ENCODE results near the gene ZNF546.

Gene ZNF546

DNA sequence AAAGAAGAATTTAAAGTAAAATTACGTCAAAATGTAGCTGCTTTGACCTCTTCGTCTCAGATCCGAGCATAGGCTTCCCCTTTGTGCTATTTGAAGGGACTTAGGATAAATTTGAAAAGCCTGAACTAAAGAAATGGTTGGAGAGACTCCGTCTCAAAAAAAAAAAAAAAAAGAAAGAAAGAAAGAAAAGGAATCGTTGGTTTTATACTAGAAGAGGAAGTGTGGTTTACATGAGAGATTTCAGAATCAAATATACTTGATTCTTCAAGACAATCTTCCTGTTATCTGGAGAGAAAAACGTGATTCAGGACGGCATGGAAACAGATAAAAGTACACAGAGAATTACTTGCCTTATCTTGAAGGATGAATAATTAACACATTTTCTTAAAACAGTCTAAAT is 59.6 kb downstream of the ZNF546 start:
- DNase-seq: no peak

DNA sequence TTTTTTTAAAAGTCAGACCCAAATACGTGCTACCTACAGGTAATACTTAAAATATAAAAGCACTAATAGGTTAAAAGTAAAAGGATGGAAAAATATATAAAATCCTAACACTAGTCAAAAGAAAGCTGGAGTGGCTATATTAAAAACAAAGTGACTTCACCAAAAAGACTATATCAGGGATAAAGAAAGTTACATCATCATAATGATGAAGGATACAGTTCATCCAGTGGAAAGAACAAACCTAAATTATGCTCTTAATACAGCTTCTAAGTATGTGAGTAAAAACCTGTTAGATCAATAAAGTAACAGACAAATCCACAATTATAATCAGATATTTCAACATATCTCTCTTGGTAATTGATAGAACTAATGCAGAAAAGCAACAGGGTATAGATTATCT is 60.3 kb downstream of the ZNF546 start:
- DNase-seq: no peak

DNA sequence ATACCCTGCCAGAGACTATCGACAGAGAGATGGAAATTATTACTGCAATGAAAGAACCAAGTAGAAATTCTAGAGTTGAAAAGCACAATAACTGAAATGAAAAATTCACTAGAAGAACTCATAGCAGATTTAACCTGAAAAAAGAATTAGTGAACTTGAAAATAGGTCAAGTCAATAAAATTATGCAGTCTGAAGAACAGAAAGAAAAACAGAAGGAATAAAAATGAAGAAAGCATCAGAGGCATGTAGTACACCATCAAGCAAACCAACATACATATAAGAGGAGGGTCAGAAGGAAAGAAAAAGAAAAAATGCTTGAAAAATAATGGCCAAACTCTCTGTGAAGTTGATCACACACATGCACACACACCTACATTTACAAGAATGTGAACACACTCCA is 62.8 kb downstream of the ZNF546 start:
- DNase-seq: no peak

DNA sequence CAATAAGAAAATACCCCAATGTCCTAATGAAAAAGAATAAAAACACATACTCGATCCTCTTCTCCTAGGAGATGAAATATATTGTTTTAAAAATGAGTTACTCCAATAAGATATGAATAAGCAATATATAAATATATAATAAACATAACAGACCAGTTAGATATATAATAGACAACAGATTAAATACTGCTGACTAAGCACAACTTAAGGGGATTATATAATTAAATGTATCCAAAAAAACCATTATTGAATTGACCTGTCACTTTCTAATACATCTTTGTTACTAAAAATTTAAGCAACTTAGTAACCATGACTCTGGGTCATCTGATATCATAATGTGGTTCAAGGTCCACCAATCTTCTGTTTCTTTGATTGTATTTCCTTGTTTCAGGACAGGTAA is 73.2 kb downstream of the ZNF546 start:
- DNase-seq: no peak

All from NCI-H1048 (cell line).